Measurements from ENCODE around the gene MRPS14.

Gene MRPS14

DNA sequence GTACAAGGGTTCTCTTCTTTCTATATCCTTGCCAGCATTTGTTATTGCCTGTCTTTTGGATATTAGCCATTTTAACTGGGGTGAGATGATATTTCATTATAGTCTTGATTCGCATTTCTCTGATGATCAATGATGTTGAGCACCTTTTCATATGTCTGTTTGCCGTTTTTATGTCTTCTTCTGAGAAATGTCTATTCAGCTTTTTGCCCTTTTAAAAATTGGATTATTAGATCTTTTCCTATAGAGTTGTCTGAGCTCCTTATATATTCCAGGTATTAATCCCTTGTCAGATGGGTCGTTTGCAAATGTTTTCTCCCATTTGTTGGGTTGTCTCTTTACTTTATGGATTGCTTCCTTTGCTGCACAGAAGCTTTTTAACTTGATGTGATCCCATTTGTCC is 19.4 kb upstream of the MRPS14 start:
- ChIA-PET CTCF (no interaction called here), POLR2A (no interaction called here)
- Histone ChIP-seq H3K36me3 (ENCODE audit: control insufficient read depth in 4 of 4, insufficient read depth in 4 of 4, low read length in 3 of 4) (no peaks in the 10 kb centered on the region), H3K4me1 (ENCODE audit: control extremely low read depth in 1 of 4, control insufficient read depth in 4 of 4, insufficient read depth in 4 of 4, low read length in 3 of 4) (no peaks in the 10 kb centered on the region), H3K9me3 (ENCODE audit: control extremely low read depth in 1 of 5, control insufficient read depth in 4 of 5, insufficient read depth in 2 of 5, low read depth in 1 of 5, low read length in 4 of 5) (no peaks in the 10 kb centered on the region), H3K27me3 (replicated peaks in 2 of 5; ENCODE audit: control insufficient read depth in 4 of 5, insufficient read depth in 5 of 5, low read length in 4 of 5) (no peaks in the 10 kb centered on the region), H3K4me3 (ENCODE audit: control insufficient read depth in 1 of 7, extremely low read depth in 1 of 7, insufficient read depth in 4 of 7, low read depth in 2 of 7, low read length in 6 of 7) (no peak overlapping the region), H3K27ac (ENCODE audit: insufficient read depth in 1 of 2, low read depth in 1 of 2, low read length in 2 of 2, poor library complexity in 1 of 2, severe bottlenecking in 2 of 2) (no peak overlapping the region)
- WGBS (ENCODE audit: insufficient coverage): 100% methylated on average over 1 of the region's 3 CpGs
- no peak for DNase-seq

DNA sequence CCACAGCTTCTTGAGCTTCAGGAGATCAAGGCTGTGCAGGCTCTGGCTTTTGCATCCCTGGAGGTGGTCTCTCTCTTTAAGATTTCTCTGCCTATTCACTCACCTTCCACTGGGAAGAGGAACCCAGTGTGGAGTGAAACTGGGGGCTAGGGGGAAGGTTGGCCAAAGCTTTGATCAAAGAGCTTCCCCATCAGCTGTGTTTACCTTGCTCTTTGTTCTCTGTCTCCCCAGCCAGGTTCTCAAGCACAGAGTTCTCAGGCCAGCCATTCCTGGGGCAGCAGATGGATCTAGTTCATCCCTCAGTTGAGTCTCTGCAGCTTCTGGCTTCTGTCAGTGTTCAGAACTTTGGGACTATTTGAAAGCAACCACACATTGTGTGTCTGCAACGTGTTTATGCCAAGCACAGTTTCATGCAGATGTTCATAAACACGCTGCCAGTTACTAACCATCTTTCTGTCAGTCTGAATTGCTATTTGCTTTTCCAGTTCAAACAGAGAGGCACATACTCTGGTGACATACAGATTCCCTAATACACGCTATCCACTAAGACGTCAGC is 17.2 kb upstream of the MRPS14 start:
- ChIA-PET CTCF (interaction anchor here (0.6 to 2.4 kb wide), 4 partner anchors 9 to 812 kb away, joined by 3 to 9 read pairs (median 4); no protein-coding TSS in a partner anchor), POLR2A (no interaction called here)
- no peak overlapping the region for H3K27ac ChIP-seq (ENCODE audit: insufficient read depth in 1 of 2, low read depth in 1 of 2, low read length in 2 of 2, poor library complexity in 1 of 2, severe bottlenecking in 2 of 2)
- H3K4me3 ChIP-seq (ENCODE audit: control insufficient read depth in 1 of 7, extremely low read depth in 1 of 7, insufficient read depth in 4 of 7, low read depth in 2 of 7, low read length in 6 of 7): no peak overlapping the region
- H3K36me3 ChIP-seq (ENCODE audit: control insufficient read depth in 4 of 4, insufficient read depth in 4 of 4, low read length in 3 of 4): no peaks in the 10 kb centered on the region
- DNase-seq: no peak
- no peaks in the 10 kb centered on the region for H3K27me3 ChIP-seq (replicated peaks in 2 of 5; ENCODE audit: control insufficient read depth in 4 of 5, insufficient read depth in 5 of 5, low read length in 4 of 5)
- 90% methylated on average over 4 of the region's 4 CpGs for WGBS (ENCODE audit: insufficient coverage)
- H3K9me3 ChIP-seq (ENCODE audit: control extremely low read depth in 1 of 5, control insufficient read depth in 4 of 5, insufficient read depth in 2 of 5, low read depth in 1 of 5, low read length in 4 of 5): no peaks in the 10 kb centered on the region
- H3K4me1 ChIP-seq (ENCODE audit: control extremely low read depth in 1 of 4, control insufficient read depth in 4 of 4, insufficient read depth in 4 of 4, low read length in 3 of 4): no peaks in the 10 kb centered on the region

DNA sequence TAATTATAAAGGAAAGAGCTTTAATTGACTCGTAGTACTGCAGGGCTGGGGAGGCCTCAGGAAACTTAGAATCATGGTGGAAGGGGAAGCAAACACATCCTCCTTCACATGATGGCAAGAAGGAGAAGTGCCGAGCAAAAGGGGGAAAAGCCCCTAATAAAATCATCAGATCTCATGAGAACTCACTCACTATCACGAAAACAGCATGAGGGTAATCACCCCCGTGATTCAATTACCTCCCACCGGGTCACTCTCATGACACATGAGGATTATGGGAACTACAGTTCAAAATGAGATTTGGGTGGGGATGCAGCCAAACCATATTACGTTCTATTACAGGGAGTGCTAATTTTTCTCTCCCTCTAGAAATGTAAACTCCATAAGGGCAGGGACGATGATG is 14.2 kb upstream of the MRPS14 start:
- no peak overlapping the region for H3K4me3 ChIP-seq (ENCODE audit: control insufficient read depth in 1 of 7, extremely low read depth in 1 of 7, insufficient read depth in 4 of 7, low read depth in 2 of 7, low read length in 6 of 7)
- DNase-seq: no peak
- ChIA-PET POLR2A (no interaction called here), CTCF (interaction anchor here (1.5 kb wide), 1 partner anchor 88 kb away, joined by 3 read pairs; no protein-coding TSS in a partner anchor)
- no peaks in the 10 kb centered on the region for H3K4me1 ChIP-seq (ENCODE audit: control extremely low read depth in 1 of 4, control insufficient read depth in 4 of 4, insufficient read depth in 4 of 4, low read length in 3 of 4)
- H3K9me3 ChIP-seq (ENCODE audit: control extremely low read depth in 1 of 5, control insufficient read depth in 4 of 5, insufficient read depth in 2 of 5, low read depth in 1 of 5, low read length in 4 of 5): no peaks in the 10 kb centered on the region
- no peaks in the 10 kb centered on the region for H3K27me3 ChIP-seq (replicated peaks in 2 of 5; ENCODE audit: control insufficient read depth in 4 of 5, insufficient read depth in 5 of 5, low read length in 4 of 5)
- WGBS (ENCODE audit: insufficient coverage): 93% methylated on average over 2 of the region's 7 CpGs
- no peak overlapping the region for H3K27ac ChIP-seq (ENCODE audit: insufficient read depth in 1 of 2, low read depth in 1 of 2, low read length in 2 of 2, poor library complexity in 1 of 2, severe bottlenecking in 2 of 2)
- no peaks in the 10 kb centered on the region for H3K36me3 ChIP-seq (ENCODE audit: control insufficient read depth in 4 of 4, insufficient read depth in 4 of 4, low read length in 3 of 4)

DNA sequence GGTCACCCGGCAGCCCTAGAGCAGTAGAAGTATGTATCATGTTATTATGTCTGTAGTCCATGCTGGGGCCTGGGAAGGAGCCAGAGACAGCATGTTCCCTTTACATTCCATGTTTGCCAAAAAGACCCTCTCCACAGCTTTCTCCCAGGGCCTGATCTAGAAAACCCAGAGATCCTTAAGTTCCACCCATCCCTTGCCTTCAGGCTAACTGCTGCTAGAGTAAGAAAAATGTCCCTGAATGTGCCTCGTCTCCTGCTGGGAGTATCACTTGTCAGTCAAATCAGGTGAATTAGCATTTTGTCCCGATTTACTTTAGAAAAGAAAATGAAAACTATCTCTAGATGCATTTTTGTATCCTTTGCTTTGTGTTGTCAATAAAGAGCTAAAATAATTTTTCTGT is 13.3 kb upstream of the MRPS14 start:
- H3K9me3 ChIP-seq (ENCODE audit: control extremely low read depth in 1 of 5, control insufficient read depth in 4 of 5, insufficient read depth in 2 of 5, low read depth in 1 of 5, low read length in 4 of 5): no peaks in the 10 kb centered on the region
- H3K36me3 ChIP-seq (ENCODE audit: control insufficient read depth in 4 of 4, insufficient read depth in 4 of 4, low read length in 3 of 4): no peaks in the 10 kb centered on the region
- 86% methylated on average over 2 of the region's 3 CpGs for WGBS (ENCODE audit: insufficient coverage)
- DNase-seq: no peak
- no peaks in the 10 kb centered on the region for H3K27me3 ChIP-seq (replicated peaks in 2 of 5; ENCODE audit: control insufficient read depth in 4 of 5, insufficient read depth in 5 of 5, low read length in 4 of 5)
- H3K4me3 ChIP-seq (ENCODE audit: control insufficient read depth in 1 of 7, extremely low read depth in 1 of 7, insufficient read depth in 4 of 7, low read depth in 2 of 7, low read length in 6 of 7): no peak overlapping the region
- no peak overlapping the region for H3K27ac ChIP-seq (ENCODE audit: insufficient read depth in 1 of 2, low read depth in 1 of 2, low read length in 2 of 2, poor library complexity in 1 of 2, severe bottlenecking in 2 of 2)
- no peaks in the 10 kb centered on the region for H3K4me1 ChIP-seq (ENCODE audit: control extremely low read depth in 1 of 4, control insufficient read depth in 4 of 4, insufficient read depth in 4 of 4, low read length in 3 of 4)
- POLR2A ChIA-PET: no interaction called here
- CTCF ChIA-PET: interaction anchor here (1.1 to 1.5 kb wide), 2 partner anchors 84 to 89 kb away, joined by 3 read pairs; no protein-coding TSS in a partner anchor

DNA sequence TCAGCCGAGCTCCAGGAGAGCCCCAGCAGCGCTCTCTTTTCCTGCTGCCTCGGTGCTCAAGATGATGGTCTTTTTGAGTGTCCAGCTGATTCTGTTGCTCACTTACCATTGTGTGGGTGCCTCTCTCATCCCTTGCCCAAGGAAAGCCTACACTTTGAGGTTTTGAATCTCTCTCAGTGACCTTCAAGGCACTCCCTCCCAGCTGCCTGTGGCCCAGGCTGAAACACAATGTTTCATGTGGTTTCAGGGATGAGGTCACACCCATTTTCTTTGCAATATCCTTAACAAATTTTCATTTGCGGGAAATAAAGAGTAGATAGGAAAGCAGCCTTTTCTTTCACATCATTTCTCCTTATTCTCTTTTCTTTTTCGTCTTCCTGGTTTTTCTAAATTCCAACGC is 12.6 kb upstream of the MRPS14 start:
- H3K36me3 ChIP-seq (ENCODE audit: control insufficient read depth in 4 of 4, insufficient read depth in 4 of 4, low read length in 3 of 4): no peaks in the 10 kb centered on the region
- ChIA-PET POLR2A (no interaction called here), CTCF (interaction anchor here (1.5 kb wide), 1 partner anchor 89 kb away, joined by 3 read pairs; no protein-coding TSS in a partner anchor)
- H3K27ac ChIP-seq (ENCODE audit: insufficient read depth in 1 of 2, low read depth in 1 of 2, low read length in 2 of 2, poor library complexity in 1 of 2, severe bottlenecking in 2 of 2): no peak overlapping the region
- WGBS (ENCODE audit: insufficient coverage): 95% methylated on average over 3 of the region's 6 CpGs
- H3K9me3 ChIP-seq (ENCODE audit: control extremely low read depth in 1 of 5, control insufficient read depth in 4 of 5, insufficient read depth in 2 of 5, low read depth in 1 of 5, low read length in 4 of 5): no peaks in the 10 kb centered on the region
- no peaks in the 10 kb centered on the region for H3K27me3 ChIP-seq (replicated peaks in 2 of 5; ENCODE audit: control insufficient read depth in 4 of 5, insufficient read depth in 5 of 5, low read length in 4 of 5)
- no peaks in the 10 kb centered on the region for H3K4me1 ChIP-seq (ENCODE audit: control extremely low read depth in 1 of 4, control insufficient read depth in 4 of 4, insufficient read depth in 4 of 4, low read length in 3 of 4)
- no peak for DNase-seq
- H3K4me3 ChIP-seq (ENCODE audit: control insufficient read depth in 1 of 7, extremely low read depth in 1 of 7, insufficient read depth in 4 of 7, low read depth in 2 of 7, low read length in 6 of 7): no peak overlapping the region

DNA sequence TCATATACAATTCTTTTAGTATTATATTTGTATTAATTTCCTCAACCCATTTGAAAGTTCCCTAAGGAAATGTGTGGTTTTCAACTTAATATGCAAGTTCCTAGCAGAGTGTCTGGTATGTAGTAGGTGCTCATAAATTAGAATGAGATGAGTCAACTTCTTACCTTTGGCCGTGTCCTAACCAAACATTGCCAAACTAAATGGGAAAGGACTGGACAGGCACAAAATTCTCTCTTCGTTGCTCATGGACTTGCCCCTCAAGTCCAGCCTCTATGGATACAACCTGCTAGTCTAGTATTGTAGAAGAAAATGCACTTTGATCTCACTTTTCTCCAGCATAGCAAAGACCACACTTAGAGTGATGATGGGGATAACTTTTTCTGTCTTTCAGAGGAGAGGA is 11.6 kb upstream of the MRPS14 start:
- H3K36me3 ChIP-seq (ENCODE audit: control insufficient read depth in 4 of 4, insufficient read depth in 4 of 4, low read length in 3 of 4): no peaks in the 10 kb centered on the region
- DNase-seq: no peak
- H3K9me3 ChIP-seq (ENCODE audit: control extremely low read depth in 1 of 5, control insufficient read depth in 4 of 5, insufficient read depth in 2 of 5, low read depth in 1 of 5, low read length in 4 of 5): no peaks in the 10 kb centered on the region
- ChIA-PET CTCF (no interaction called here), POLR2A (no interaction called here)
- 100% methylated on average over 1 of the region's 2 CpGs for WGBS (ENCODE audit: insufficient coverage)
- no peak overlapping the region for H3K27ac ChIP-seq (ENCODE audit: insufficient read depth in 1 of 2, low read depth in 1 of 2, low read length in 2 of 2, poor library complexity in 1 of 2, severe bottlenecking in 2 of 2)
- no peaks in the 10 kb centered on the region for H3K27me3 ChIP-seq (replicated peaks in 2 of 5; ENCODE audit: control insufficient read depth in 4 of 5, insufficient read depth in 5 of 5, low read length in 4 of 5)
- no peak overlapping the region for H3K4me3 ChIP-seq (ENCODE audit: control insufficient read depth in 1 of 7, extremely low read depth in 1 of 7, insufficient read depth in 4 of 7, low read depth in 2 of 7, low read length in 6 of 7)
- H3K4me1 ChIP-seq (ENCODE audit: control extremely low read depth in 1 of 4, control insufficient read depth in 4 of 4, insufficient read depth in 4 of 4, low read length in 3 of 4): peaks cover 0 to 5% (median 0%) of the 10 kb centered on the region in 4 experiments

DNA sequence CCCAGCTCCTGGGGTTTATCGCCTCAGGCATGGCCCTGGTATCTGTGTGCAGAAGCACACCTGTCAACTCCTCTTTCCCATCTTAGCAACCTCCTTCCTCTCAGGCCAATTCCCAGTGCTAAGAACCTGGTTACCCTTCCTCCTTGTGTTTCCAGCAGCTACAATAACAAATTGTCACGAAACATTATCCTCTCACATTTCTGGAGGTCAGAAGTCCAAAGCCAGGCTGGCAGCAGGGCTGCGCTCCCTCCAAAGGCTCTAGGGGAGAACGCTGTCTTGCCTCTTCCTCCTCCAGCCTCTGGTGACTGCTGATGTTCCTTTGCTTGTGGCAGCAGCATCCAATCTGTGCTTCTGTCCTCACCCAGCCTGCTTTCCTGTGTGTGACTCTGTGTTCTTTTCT is 10.7 kb upstream of the MRPS14 start:
- CTCF ChIA-PET: no interaction called here
- Histone ChIP-seq H3K4me1 (ENCODE audit: control extremely low read depth in 1 of 4, control insufficient read depth in 4 of 4, insufficient read depth in 4 of 4, low read length in 3 of 4) (peaks cover 0 to 5% (median 3%) of the 10 kb centered on the region in 4 experiments), H3K4me3 (ENCODE audit: control insufficient read depth in 1 of 7, extremely low read depth in 1 of 7, insufficient read depth in 4 of 7, low read depth in 2 of 7, low read length in 6 of 7) (no peak overlapping the region), H3K27me3 (replicated peaks in 2 of 5; ENCODE audit: control insufficient read depth in 4 of 5, insufficient read depth in 5 of 5, low read length in 4 of 5) (no peaks in the 10 kb centered on the region), H3K27ac (ENCODE audit: insufficient read depth in 1 of 2, low read depth in 1 of 2, low read length in 2 of 2, poor library complexity in 1 of 2, severe bottlenecking in 2 of 2) (no peak overlapping the region), H3K9me3 (ENCODE audit: control extremely low read depth in 1 of 5, control insufficient read depth in 4 of 5, insufficient read depth in 2 of 5, low read depth in 1 of 5, low read length in 4 of 5) (no peaks in the 10 kb centered on the region), H3K36me3 (ENCODE audit: control insufficient read depth in 4 of 4, insufficient read depth in 4 of 4, low read length in 3 of 4) (no peaks in the 10 kb centered on the region)
- POLR2A ChIA-PET: no interaction called here
- 94% methylated on average over 3 of the region's 4 CpGs for WGBS (ENCODE audit: insufficient coverage)
- DNase-seq: no peak

Measured in common myeloid progenitor, CD34-positive (primary cell).